GM18870 (cell line): ENCODE results near the gene PDRG1.
"Not testable (repeated sequence)": the region's sequence is repeated elsewhere in the genome, so short reads cannot be mapped to it uniquely, and the experiment has no call there.

Experiments
- ATAC-seq: cut with Tn5 transposase; IDR thresholded peaks from one replicate; pipeline ENCODE4 v1.9.1; 2021; ENCODE audit warnings: moderate library complexity; ENCODE audit not compliant: unreplicated experiment

PDRG1 gene

DNA sequence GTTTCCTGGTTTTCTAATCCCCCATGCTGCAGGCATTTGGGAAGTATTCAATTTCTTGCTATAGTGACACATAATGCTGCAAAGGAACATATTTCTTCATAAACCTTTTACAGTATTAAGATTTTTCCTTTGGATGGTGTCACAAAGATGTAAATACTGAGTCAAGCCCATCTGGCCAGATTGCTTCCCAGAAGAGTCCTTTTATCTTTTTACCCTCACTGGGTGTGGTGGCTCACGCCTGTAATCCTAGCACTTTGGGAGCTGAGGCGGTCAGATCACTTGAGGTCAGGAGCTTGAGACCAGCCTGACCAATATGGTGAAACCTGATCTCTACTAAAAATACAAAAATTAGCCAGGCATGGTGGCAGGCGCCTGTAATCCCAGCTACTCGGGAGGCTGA lies 22.2 kb downstream of the PDRG1 start:
- ATAC-seq, result not testable (repeated sequence)

- ATAC-seq, result no peak
These were observed 24.2 kb downstream of the PDRG1 start for GRCh38 chr20:31927627-31928159.

- no peak for ATAC-seq
These were observed 25.4 kb downstream of the PDRG1 start for GRCh38 chr20:31926493-31926892.

DNA sequence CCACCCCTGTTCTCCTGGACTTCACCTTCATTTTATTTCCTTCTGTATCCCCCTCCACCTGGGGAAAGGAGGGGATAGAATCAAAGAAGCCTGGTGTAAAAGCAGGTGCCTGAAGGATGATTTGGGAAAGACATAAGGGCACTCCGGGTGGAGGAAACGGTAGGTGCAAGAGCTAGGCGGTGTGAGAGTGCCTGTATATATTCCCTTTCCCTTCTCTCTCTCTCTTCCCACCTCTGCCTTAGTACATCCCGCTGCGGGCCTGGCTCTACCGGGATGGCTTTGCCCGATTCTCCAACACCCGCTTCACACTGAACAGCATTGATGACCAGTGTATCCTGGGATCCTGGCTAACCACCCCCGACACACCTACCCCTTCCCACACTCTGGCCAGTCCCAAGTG lies 26.2 kb downstream of the PDRG1 start:
- ATAC-seq, result no peak

DNA sequence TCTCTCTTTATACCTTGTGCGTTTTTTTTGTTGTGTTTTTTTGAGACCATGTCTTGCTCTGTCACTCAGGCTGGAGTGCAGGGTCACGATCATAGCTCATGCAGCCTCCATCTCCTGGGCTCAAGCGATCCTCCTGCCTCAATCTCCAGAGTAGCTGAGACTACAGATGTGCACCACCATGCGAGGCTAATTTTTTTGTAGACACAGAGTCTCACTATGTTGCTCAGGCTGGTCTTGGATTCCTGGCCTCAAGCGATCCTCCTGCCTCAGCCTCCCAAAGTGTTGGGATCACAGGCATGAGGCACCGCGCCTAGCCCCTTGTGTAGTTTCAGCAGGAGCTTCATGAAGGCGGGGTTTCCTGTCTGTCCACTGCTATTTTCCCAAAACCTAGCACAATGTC lies 27.3 kb downstream of the PDRG1 start:
- ATAC-seq, result no peak

DNA sequence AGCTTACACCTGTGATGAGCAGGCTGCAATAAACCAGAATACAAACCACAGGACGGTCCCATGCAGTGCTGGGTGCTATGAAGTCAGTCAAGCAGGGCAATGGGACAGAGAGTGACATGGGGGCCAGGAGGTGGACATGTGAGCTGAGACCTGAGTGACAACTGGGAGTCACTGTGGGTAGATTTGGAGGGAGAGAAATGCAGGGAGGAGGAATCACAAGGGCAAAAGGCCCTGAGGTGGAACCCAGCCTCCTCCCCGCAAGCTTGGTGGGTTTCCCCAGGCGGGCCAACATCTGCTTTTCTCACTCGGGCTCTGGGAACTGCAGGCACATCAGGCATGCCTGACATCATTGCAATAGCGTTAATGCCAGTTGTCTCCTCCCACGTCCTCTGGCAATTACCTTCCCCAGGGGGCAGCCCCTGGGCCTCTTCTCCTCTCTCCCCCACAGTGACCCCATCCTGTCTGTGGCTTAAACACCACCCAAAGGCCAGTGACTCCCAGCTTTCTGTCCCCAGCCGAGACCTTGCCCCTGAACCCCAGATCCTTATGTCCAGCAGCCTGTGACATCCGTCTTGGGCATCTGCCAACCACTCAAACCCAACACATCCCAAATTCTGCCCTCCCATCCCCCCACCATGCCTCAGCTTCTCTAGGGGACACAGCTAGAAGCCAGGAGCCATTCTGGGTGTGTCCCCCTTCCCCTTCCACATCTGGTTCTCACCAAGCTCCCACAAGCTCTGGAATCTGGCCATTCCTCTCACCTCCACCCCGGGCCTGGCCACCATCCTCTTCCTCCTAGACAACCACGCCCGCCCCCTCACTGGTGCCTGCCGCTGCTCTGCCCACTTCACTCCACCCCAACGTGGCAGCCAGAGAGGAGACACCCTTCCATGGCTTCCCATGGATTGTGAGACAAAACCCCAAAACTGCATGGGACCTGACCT lies 28.2 kb downstream of the PDRG1 start:
- no peak for ATAC-seq

- no peak for ATAC-seq
These were observed 29.3 kb downstream of the PDRG1 start for GRCh38 chr20:31922588-31922987.

DNA sequence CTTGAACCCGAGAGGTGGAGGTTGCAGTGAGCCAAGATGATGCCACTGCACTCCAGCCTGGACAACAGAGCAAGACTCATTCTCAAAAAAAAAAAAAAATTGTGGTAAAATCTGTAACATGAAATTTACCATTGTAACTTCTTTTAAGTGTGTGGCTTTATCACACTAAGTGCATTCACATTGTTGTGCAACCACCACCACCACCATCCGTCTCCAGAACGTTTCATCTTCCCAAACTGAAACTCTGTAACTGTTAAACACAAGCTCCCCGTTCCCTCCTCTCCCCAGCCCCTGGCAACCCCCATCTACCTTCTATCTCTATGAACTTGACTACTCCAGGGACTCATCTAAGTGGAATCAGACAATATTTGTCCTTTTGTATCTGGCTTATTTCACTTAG lies 29.7 kb downstream of the PDRG1 start:
- no peak for ATAC-seq

DNA sequence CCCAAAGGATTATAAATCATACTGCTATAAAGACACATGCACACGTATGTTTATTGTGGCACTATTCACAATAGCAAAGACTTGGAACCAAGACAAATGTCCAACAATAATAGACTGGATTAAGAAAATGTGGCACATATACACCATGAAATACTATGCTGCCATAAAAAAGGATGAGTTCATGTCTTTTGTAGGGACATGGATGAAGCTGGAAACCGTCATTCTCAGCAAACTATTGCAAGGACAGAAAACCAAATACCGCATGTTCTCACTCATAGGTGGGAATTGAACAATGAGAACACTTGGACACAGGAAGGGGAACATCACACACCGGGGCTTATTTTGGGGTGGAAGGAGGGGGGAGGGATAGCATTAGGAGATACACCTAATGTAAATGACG lies 30.4 kb downstream of the PDRG1 start:
- not testable (repeated sequence) for ATAC-seq

GRCh38 chr20:31920275-31920855 lies 31.5 kb downstream of the PDRG1 start:
- no peak for ATAC-seq

DNA sequence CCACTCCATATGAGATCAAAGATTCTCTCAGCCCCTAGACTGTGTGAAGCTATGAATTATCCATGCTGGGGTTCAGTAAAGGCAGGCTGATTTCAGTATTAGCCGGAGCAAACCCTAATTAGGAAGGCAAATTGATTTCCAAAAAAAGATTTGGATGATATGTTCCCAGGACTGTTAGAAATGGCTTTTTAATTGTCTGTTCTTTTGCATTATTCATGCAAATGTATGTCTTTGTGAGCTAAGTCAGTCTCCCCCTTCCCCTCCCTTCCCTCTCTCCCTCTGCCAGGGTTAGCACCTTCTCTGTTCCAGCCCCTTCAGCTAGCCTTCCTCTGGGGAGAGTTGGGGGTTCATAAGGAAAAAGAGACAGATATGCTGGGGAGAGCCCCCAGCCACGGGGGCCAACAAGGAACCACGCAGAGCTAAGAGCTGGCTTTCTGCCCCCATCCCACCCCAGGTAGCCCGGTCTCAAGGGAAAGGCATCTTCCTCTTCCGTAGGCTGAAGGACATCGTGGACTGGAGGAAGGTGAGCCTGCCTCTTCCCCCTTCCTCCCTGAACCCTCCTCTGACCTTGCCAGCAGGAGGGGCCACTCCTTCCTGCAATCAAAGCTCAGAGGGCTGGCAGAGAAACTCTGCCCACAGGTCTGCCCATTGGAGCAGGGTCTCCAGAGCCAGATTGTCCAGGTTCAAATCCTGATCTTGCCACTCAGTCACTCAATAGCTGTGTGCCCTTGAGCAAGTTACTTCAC lies 32.3 kb downstream of the PDRG1 start:
- ATAC-seq, result no peak

DNA sequence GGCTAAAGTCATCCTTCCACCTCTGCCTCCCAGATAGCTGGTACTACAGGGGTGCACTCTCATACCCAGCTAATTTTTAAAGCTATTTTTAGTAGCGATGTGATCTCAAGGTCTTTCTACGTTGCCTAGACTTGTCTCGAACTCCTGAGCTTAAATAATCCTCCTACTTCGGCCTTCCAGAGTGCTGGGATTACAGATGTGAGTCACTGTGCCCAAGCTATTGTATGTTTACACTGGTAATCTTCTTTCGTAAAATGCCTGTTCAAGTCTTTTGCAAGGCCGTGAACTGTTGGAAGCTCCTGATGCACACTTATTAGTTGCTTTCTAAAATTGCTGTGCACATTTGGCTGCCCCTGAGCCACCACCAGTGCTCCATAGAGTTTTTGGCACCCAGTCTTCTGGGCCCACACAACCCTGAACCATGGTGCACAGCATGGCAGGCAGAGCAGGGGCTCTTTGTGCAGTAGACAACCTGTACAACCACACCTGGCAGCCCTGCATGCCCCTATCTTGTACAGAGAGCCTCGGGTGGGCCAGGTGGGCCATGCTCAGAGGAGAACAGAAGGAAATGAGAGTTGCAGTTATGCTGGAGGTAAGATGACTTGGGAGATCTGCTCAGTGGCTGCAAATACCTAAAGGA lies 33.3 kb downstream of the PDRG1 start:
- no peak for ATAC-seq

DNA sequence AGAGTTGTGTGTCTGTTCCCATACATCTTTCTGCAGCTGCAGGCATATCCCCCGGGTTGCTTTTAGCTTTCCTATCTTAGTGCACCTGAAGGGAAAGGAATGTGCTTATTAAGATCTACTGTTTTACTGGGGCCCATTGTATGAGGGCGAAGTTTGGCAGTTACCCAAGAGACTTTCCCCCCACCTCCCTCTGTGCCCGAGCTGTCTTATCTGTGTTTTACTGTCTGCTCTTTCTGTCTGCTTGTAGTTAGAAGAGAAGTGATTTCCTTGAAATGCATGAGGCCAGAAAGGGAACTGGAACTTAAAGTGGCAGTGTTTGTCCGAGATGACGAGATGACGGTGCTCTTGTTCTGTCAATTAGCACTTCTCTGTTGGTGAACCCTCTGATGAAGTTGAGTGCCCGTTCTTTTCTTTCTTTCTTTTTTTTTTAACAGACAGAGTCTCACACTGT lies 33.9 kb downstream of the PDRG1 start:
- not testable (repeated sequence) for ATAC-seq

GRCh38 chr20:31916708-31917107 lies 35.1 kb downstream of the PDRG1 start:
- ATAC-seq, result no peak

DNA sequence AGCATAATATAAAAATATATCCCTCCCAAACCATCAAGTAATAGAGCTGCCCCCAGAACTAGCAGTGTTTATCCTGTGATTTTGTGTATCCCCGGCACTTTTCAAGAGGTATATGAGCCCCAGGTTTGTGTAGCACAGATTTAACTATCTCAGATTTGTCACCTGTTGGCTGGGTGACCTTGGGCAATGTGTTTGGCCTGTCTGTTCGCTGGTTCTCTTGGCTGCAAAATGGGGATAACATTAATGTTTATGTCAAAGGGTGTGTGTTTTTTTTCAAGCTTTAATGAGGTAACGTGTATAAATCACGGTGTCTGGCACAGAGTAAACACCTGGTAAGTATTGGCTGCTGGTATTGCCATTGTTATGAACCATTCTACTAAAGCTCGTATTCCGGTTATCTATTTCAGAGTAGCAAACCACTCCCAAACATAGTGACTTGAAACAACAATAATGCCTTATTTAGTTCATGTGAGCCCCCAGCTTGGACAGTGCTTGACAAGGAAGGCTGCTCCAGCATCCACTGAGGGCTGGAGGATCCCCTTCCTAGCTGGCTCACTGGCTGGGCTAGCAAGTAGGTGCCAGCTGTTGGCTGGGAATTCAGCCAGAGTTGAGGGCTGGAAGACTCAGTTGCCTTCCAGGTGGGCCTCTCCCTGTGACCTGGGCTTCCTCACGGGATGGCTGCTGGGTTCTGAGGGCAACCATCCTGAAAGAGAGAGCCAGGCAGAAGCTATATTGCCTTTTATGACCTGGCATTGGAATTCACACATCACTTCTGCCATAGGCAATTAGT lies 36.2 kb downstream of the PDRG1 start:
- no peak for ATAC-seq

DNA sequence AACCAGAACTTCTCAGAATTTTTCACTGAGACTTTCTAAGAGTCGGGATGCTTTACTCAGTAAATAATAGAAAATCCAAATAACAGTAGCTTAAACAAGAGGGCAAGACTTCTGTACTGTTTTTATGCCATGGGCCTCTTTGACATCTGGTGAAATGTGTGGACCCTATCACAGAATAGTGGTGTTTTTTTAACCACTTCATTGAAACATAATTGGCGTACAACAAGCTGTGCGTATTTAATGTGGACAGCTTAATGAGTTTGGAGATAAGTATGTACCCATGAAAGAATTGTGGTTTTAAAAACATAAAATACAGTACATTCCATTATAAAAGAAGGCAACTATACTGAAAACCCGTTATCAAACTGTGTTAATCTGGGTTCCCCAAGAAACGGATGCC lies 37.7 kb downstream of the PDRG1 start:
- no peak for ATAC-seq

DNA sequence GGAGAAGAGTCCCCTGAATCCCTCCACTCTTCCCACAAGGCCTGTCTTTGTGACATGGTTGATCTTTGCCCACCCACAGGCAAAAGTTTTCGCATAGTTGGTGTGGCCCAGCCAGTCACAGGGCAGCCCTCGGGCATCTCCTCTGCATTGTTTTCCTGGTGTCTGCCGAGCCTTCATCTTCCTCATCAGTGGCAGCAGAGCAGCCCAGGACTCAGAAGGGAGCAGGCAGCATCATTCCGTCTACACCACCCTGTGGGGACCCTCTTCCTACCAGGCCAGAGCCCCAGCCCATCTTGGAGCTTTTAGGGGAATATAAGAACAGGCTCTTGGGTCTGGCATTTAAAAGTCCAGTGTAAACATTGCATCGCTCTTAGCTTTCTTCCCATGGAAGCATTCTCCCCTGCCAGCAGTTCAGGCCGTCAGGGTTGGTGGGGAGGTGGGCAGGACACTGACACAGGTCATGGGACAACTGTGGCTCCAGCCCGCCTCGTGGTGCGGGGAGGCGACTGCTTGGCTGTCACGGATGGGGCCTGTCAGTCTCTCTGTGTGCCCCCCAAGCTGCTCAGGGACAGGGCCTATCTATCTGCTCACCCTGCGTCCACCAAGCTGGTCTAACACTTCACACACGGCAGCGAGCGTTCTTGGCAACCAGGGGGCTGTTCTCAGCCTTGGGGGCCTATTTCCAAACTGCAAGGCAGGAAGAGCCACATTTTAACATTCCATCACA lies 38.3 kb downstream of the PDRG1 start:
- ATAC-seq, result no peak

- no peak for ATAC-seq
These were observed 41.6 kb downstream of the PDRG1 start for GRCh38 chr20:31910071-31910803.
